NCI-H2029 treated with DMSO at 0.1 percent for 48 hours (cell line): ENCODE measurements around the gene JAZF1.
A peak's percentile ranks its signal among the peaks of the same experiment; 100 is the strongest.

ENCODE experiments used
- DNase-seq: peaks from one replicate; lab custom pipeline; 2025; lab: John Stamatoyannopoulos, UW

Gene JAZF1

GRCh38 chr7:28180364-28181147 is at the start of gene JAZF1:
Gene JAZF1, minus strand, starts transcription at chr7:28180795.
- DNase-seq = peak; percentile 17

GRCh38 chr7:28230261-28230660 is 49.7 kb upstream of the JAZF1 start:
- no peak for DNase-seq

GRCh38 chr7:28228396-28228795 is 47.8 kb upstream of the JAZF1 start:
- DNase-seq = no peak

GRCh38 chr7:28226003-28226402 is 45.4 kb upstream of the JAZF1 start:
- no peak for DNase-seq

GRCh38 chr7:28225576-28225975 is 45.0 kb upstream of the JAZF1 start:
- no peak for DNase-seq

GRCh38 chr7:28224675-28225074 is 44.1 kb upstream of the JAZF1 start:
- DNase-seq = no peak

GRCh38 chr7:28224172-28224571 is 43.6 kb upstream of the JAZF1 start:
- DNase-seq = no peak

- DNase-seq = no peak
Observed at GRCh38 chr7:28222636-28223035, 42.0 kb upstream of the JAZF1 start.

- DNase-seq = no peak
Observed at GRCh38 chr7:28219793-28220192, 39.2 kb upstream of the JAZF1 start.

GRCh38 chr7:28217143-28217542 is 36.5 kb upstream of the JAZF1 start:
- no peak for DNase-seq

- DNase-seq = no peak
Observed at GRCh38 chr7:28211006-28211405, 30.4 kb upstream of the JAZF1 start.

- no peak for DNase-seq
Observed at GRCh38 chr7:28208506-28208905, 27.9 kb upstream of the JAZF1 start.

- DNase-seq = no peak
Observed at GRCh38 chr7:28207486-28208158, 27.0 kb upstream of the JAZF1 start.

- no peak for DNase-seq
Observed at GRCh38 chr7:28205506-28205905, 24.9 kb upstream of the JAZF1 start.

- no peak for DNase-seq
Observed at GRCh38 chr7:28203508-28204240, 23.1 kb upstream of the JAZF1 start.

GRCh38 chr7:28202222-28202621 is 21.6 kb upstream of the JAZF1 start:
- no peak for DNase-seq

- DNase-seq = no peak
Observed at GRCh38 chr7:28201131-28201530, 20.5 kb upstream of the JAZF1 start.

- DNase-seq = no peak
Observed at GRCh38 chr7:28200598-28200997, 20.0 kb upstream of the JAZF1 start.

GRCh38 chr7:28199021-28199510 is 18.5 kb upstream of the JAZF1 start:
- no peak for DNase-seq

GRCh38 chr7:28195910-28196620 is 15.5 kb upstream of the JAZF1 start:
- DNase-seq = no peak

GRCh38 chr7:28192786-28193585 is 12.4 kb upstream of the JAZF1 start:
- DNase-seq = no peak
